Ishikawa (cell line): ENCODE data around the gene PLCL1.

Experiments
- CEBPB ChIP-seq: IDR thresholded peaks from 2 replicates; pipeline ENCODE4 v1.6.1; 2012
- CREB1 ChIP-seq: IDR thresholded peaks from 2 replicates; pipeline ENCODE4 v1.6.1; 2012; ENCODE audit warnings: low read depth
- EGR1 ChIP-seq: IDR thresholded peaks from 2 replicates; pipeline ENCODE4 v1.6.1; 2012
- EP300 ChIP-seq: IDR thresholded peaks from 2 replicates; pipeline ENCODE4 v1.6.1; 2012; ENCODE audit warnings: borderline replicate concordance
- FOXM1 ChIP-seq: IDR thresholded peaks from 2 replicates; pipeline ENCODE4 v1.6.1; 2012; ENCODE audit warnings: low read depth, borderline replicate concordance
- NFIC ChIP-seq: IDR thresholded peaks from 2 replicates; pipeline ENCODE4 v1.6.1; 2012
- RAD21 ChIP-seq: IDR thresholded peaks from 2 replicates; pipeline ENCODE4 v1.6.1; 2012; ENCODE audit warnings: low read depth
- REST ChIP-seq: IDR thresholded peaks from 2 replicates; pipeline ENCODE4 v1.6.1; 2012; ENCODE audit warnings: low read depth, mild to moderate bottlenecking
- TAF1 ChIP-seq: IDR thresholded peaks from 2 replicates; pipeline ENCODE4 v1.6.1; 2012; ENCODE audit warnings: low read depth, mild to moderate bottlenecking
- TCF12 ChIP-seq: IDR thresholded peaks from 2 replicates; pipeline ENCODE4 v1.6.1; 2012; ENCODE audit warnings: low read depth
- TEAD4 ChIP-seq: IDR thresholded peaks from 2 replicates; pipeline ENCODE4 v1.6.1; 2012
- USF1 ChIP-seq: IDR thresholded peaks from 2 replicates; pipeline ENCODE4 v1.6.1; 2012
- YY1 ChIP-seq: IDR thresholded peaks from 2 replicates; pipeline ENCODE4 v1.6.1; 2012; ENCODE audit warnings: low read depth
- ZBTB7A ChIP-seq: IDR thresholded peaks from 2 replicates; pipeline ENCODE4 v1.6.1; 2012; ENCODE audit warnings: low read depth
- TF ChIP-seq, protein P1 (sequence below): IDR thresholded peaks from 2 replicates; pipeline ENCODE4 v1.6.1; 2012

The PLCL1 gene

DNA sequence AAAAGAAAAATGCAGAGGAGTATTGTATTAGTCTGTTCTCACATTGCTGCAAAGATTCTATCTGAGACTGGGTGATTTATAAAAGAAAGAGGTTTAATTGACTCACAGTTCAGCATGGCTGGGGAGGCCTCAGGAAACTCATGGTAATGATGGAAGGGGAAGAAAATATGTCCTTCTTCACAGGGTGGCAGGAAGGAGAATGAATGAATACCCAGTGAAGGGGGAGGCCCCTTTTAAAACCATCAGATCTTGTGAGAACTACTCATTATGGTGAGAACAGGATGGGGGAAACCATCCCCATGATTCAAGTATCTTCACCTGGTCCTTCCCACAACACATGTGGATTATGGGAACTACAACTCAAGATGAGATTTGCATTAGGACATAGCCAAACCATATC, 9.1 kb upstream of the PLCL1 start:
- TF ChIP-seq ZBTB7A (no peak), TCF12 (no peak), CREB1 (no peak), CEBPB (no peak), USF1 (no peak), RAD21 (no peak), TEAD4 (no peak), NFIC (no peak), FOXM1 (no peak), EP300 (no peak), TAF1 (no peak), YY1 (no peak), REST (no peak), EGR1 (no peak)
- TF ChIP-seq, protein P1, sequence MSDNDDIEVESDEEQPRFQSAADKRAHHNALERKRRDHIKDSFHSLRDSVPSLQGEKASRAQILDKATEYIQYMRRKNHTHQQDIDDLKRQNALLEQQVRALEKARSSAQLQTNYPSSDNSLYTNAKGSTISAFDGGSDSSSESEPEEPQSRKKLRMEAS: no peak

- TF ChIP-seq TAF1 (no peak), FOXM1 (no peak), RAD21 (no peak), NFIC (no peak), YY1 (no peak), USF1 (no peak), EP300 (no peak), TEAD4 (no peak), CREB1 (no peak)
Observed at GRCh38 chr2:197798187-197798586, 6.2 kb upstream of the PLCL1 start.

DNA sequence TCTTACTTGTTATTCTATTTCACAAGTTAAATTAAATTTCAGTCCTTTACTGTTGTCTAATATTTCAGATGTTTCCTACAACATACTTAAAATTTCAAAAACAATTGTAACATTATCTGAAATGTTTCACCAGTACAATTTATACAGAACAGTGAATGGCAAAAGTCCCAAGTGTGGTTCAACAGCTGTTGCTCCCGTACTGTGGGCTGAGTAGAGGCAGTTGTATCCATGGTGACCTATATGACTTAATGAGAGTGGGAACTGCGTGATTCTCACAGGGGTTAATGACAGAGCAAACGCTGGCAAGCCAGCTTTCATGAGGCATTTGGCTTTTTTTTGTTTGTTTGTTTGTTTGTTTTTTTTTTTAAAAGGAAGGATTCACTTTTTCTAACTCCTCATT, 5.3 kb upstream of the PLCL1 start:
- no peak for TF ChIP-seq USF1
- no peak for TF ChIP-seq RAD21
- no peak for TF ChIP-seq TEAD4
- no peak for TF ChIP-seq FOXM1
- no peak for TF ChIP-seq TAF1
- TF ChIP-seq YY1: no peak
- no peak for TF ChIP-seq CREB1
- TF ChIP-seq TCF12: no peak
- no peak for TF ChIP-seq ZBTB7A
- no peak for TF ChIP-seq REST
- no peak for TF ChIP-seq NFIC
- no peak for TF ChIP-seq EGR1

DNA sequence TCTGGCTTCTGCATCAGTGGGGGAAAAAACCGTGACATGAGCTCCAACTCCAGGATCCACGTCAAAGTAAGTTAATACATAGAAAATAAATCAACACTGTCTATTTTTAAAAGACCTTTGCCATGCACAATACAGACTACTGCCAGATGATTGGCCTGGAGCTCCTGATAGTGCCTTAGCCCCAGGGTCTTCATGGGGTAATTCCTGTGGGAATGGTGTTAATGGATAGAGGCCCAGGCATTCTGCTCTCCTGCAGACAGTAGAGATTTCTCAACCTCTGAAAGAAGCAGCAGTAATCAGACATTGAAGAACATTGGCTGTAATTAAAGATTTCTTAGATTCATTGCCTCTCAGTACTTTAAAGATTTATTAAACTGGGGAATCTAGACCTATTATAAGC, 4.3 kb upstream of the PLCL1 start:
- TF ChIP-seq TEAD4 (no peak), YY1 (no peak), NFIC (no peak), FOXM1 (no peak), USF1 (no peak), TAF1 (no peak), RAD21 (no peak), EGR1 (no peak), EP300 (no peak), TCF12 (no peak), CREB1 (no peak), REST (no peak)
- TF ChIP-seq, protein P1: no peak
